ENCODE results near the gene MYL9.

GRCh38 chr20:36555248-36555647 lies 13.9 kb downstream of the MYL9 start:
- TF ChIP-seq POLR2A (IDR thresholded peaks at IDR 0.05; ENCODE audit: low read depth, low read length) (no peak), TAF1 (IDR thresholded peaks at IDR 0.05; ENCODE audit: borderline replicate concordance, low read depth, low read length) (no peak)

Data from GM12892 (cell line).